ENCODE data around the gene DLGAP1.

DNA sequence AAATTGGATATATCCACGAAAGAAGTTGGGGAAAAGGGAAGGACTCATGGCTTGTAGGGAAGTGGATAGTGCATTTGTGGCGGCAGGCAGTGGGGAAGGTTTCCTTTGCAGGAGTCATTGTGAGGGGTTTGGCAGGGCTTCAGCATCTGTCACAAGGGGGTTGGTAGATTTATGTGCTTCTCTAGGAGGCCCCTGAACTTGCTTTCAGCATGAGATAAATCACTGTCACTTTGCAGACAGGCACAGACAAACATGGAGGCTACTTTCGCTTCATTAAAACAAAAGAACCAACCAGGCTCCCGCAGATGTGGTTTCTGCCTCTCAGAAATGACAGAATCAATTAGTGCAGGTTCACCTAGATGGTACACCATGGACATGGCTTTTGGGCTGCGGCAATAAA lies 664.4 kb downstream of the DLGAP1 start:
- TF ChIP-seq, protein P1, sequence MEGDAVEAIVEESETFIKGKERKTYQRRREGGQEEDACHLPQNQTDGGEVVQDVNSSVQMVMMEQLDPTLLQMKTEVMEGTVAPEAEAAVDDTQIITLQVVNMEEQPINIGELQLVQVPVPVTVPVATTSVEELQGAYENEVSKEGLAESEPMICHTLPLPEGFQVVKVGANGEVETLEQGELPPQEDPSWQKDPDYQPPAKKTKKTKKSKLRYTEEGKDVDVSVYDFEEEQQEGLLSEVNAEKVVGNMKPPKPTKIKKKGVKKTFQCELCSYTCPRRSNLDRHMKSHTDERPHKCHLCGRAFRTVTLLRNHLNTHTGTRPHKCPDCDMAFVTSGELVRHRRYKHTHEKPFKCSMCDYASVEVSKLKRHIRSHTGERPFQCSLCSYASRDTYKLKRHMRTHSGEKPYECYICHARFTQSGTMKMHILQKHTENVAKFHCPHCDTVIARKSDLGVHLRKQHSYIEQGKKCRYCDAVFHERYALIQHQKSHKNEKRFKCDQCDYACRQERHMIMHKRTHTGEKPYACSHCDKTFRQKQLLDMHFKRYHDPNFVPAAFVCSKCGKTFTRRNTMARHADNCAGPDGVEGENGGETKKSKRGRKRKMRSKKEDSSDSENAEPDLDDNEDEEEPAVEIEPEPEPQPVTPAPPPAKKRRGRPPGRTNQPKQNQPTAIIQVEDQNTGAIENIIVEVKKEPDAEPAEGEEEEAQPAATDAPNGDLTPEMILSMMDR (IDR thresholded peaks at IDR 0.05 in 4 of 5, conservative IDR thresholded peaks at IDR 0.05 in 1 of 5), result no peak
- no peak for TF ChIP-seq POLR2A (IDR thresholded peaks at IDR 0.05)
